ENCODE measurements around the gene ZNF503. TPM values are rescaled to one million over a fixed set of nuclear protein-coding genes. Genes with fewer than 3 reads are reported as not detected.
A peak's percentile ranks its signal among the peaks of the same experiment; 100 is the strongest.

The ZNF503 gene
- total and polyA plus RNA-seq, 2 experiments from 2014 or later: 0.21 TPM; not detected in 1

DNA sequence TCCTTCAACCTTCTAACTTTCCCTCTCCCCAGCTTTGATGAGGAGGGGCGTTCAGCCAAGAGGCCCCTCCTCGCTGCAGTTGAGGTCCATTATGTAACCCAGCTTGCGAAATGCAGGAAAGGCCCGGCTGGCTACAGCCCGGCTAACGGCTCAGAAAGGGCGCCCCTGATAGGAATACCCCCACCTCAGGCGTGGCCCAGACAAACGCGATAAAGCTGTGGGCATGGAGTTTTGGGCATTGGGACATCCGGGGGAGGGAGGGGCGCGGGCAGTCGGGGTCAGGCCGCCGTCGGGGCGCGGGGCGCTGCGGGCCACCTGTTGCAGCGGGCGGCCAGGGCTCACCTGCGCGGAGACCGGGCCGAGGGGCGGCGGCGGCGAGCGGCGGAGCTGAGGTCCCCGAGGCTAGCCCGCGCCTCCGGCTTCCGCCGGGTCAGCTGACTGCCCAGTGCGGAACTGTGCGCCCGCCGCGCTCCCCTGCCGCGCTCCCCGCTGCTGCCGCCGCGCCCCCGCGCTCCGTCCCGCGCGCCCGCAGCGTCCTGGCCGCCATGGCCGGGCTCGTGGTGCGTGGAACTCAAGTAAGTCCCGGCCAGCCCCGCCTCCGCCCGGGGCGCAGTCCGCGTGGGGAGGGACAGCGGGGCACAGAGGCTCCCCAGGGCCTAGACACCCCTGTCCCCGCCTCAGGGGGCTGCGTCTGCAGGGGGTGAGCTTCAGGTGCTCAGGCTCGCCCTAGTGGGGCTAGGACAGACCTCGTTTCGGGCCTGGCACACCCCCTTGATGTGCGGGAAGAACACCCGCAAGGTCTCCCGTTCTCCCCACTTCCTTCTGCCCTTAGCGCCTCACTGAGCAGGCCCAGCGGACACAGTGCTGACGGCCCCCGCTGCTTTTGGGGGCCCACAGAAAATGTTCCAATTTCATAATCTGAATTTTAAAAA lies 29.9 kb upstream of the ZNF503 start, which contains the start of gene LRMDA:
LRMDA (plus strand) TSS at position 445 of the 932 bp plus-strand sequence.
- H3F3A ChIP-seq (replicated peaks; ENCODE audit: low read depth): peaks cover 6% of the 10 kb centered on the region; the same call in 1 of the 2 replicates
- H3K4me3 Mint-ChIP-seq: peak within 1 kb of the TSS; percentile 71
- peaks cover 76% of the 10 kb centered on the region for H3K27me3 Mint-ChIP-seq (ENCODE audit: insufficient read depth, low read depth, poor library complexity)
- ATAC-seq (peak; percentile 60), DNase-seq (ENCODE audit: low spot score) (peak; percentile 55)
- H3K4me3 ChIP-seq: peak within 1 kb of the TSS; percentile 59
- H3K27ac Mint-ChIP-seq: no peak within 1 kb of the TSS
- H3K9me2 ChIP-seq (ENCODE audit: insufficient read depth): no peaks in the 10 kb centered on the region
- H3K27me3 ChIP-seq (ENCODE audit: insufficient read depth): peaks cover 100% of the 10 kb centered on the region
- no peaks in the 10 kb centered on the region; the same call in 2 of the 3 replicates for H3K36me3 Mint-ChIP-seq (ENCODE audit: low read depth)
- H3K79me2 ChIP-seq (replicated peaks; ENCODE audit: insufficient read depth): no peaks in the 10 kb centered on the region
- TF ChIP-seq EZH2 (IDR thresholded peaks at IDR 0.05; ENCODE audit: low read depth, unreplicated experiment) (peak; percentile 79), EZH2phosphoT487 (IDR thresholded peaks at IDR 0.05; ENCODE audit: unreplicated experiment) (peak; percentile 31)
- TF ChIP-seq, protein P1, sequence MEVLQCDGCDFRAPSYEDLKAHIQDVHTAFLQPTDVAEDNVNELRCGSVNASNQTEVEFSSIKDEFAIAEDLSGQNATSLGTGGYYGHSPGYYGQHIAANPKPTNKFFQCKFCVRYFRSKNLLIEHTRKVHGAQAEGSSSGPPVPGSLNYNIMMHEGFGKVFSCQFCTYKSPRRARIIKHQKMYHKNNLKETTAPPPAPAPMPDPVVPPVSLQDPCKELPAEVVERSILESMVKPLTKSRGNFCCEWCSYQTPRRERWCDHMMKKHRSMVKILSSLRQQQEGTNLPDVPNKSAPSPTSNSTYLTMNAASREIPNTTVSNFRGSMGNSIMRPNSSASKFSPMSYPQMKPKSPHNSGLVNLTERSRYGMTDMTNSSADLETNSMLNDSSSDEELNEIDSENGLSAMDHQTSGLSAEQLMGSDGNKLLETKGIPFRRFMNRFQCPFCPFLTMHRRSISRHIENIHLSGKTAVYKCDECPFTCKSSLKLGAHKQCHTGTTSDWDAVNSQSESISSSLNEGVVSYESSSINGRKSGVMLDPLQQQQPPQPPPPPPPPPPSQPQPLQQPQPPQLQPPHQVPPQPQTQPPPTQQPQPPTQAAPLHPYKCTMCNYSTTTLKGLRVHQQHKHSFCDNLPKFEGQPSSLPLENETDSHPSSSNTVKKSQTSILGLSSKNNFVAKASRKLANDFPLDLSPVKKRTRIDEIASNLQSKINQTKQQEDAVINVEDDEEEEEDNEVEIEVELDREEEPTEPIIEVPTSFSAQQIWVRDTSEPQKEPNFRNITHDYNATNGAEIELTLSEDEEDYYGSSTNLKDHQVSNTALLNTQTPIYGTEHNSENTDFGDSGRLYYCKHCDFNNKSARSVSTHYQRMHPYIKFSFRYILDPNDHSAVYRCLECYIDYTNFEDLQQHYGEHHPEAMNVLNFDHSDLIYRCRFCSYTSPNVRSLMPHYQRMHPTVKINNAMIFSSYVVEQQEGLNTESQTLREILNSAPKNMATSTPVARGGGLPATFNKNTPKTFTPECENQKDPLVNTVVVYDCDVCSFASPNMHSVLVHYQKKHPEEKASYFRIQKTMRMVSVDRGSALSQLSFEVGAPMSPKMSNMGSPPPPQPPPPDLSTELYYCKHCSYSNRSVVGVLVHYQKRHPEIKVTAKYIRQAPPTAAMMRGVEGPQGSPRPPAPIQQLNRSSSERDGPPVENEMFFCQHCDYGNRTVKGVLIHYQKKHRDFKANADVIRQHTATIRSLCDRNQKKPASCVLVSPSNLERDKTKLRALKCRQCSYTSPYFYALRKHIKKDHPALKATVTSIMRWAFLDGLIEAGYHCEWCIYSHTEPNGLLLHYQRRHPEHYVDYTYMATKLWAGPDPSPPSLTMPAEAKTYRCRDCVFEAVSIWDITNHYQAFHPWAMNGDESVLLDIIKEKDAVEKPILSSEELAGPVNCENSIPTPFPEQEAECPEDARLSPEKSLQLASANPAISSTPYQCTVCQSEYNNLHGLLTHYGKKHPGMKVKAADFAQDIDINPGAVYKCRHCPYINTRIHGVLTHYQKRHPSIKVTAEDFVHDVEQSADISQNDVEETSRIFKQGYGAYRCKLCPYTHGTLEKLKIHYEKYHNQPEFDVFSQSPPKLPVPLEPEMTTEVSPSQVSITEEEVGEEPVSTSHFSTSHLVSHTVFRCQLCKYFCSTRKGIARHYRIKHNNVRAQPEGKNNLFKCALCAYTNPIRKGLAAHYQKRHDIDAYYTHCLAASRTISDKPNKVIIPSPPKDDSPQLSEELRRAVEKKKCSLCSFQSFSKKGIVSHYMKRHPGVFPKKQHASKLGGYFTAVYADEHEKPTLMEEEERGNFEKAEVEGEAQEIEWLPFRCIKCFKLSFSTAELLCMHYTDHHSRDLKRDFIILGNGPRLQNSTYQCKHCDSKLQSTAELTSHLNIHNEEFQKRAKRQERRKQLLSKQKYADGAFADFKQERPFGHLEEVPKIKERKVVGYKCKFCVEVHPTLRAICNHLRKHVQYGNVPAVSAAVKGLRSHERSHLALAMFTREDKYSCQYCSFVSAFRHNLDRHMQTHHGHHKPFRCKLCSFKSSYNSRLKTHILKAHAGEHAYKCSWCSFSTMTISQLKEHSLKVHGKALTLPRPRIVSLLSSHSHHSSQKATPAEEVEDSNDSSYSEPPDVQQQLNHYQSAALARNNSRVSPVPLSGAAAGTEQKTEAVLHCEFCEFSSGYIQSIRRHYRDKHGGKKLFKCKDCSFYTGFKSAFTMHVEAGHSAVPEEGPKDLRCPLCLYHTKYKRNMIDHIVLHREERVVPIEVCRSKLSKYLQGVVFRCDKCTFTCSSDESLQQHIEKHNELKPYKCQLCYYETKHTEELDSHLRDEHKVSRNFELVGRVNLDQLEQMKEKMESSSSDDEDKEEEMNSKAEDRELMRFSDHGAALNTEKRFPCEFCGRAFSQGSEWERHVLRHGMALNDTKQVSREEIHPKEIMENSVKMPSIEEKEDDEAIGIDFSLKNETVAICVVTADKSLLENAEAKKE (CRISPR knock-in tag; IDR thresholded peaks at IDR 0.05): no peak
- peaks cover 43% of the 10 kb centered on the region for H3K4me1 ChIP-seq (ENCODE audit: insufficient read depth)
- H3K27ac ChIP-seq (ENCODE audit: low read depth): no peak within 1 kb of the TSS
- H3K4me2 ChIP-seq: peak within 1 kb of the TSS; percentile 84
- peaks cover 38% of the 10 kb centered on the region for H3K4me1 Mint-ChIP-seq
- no peaks in the 10 kb centered on the region; the same call in 2 of the 3 replicates for H3K9me3 Mint-ChIP-seq
- no peaks in the 10 kb centered on the region for H3K36me3 ChIP-seq (ENCODE audit: insufficient read depth)
- H2AFZ ChIP-seq: no peak within 1 kb of the TSS
- peaks cover 29% of the 10 kb centered on the region for H4K20me1 ChIP-seq (replicated peaks; ENCODE audit: insufficient read depth)
